Colonic mucosa (tissue), 4 donors: Measurements from ENCODE around the gene RCE1. TPM values are rescaled to one million over a fixed set of nuclear protein-coding genes. Genes with fewer than 3 reads are reported as not detected.
"Not testable (repeated sequence)": the region's sequence is repeated elsewhere in the genome, so short reads cannot be mapped to it uniquely, and the experiment has no call there.

Experiments used
- DNase-seq: peaks from one replicate; pipeline ENCODE4 v3.0.0-alpha.2; 2020
- H3K27ac ChIP-seq: fragments of 200-600 bp; one replicate; pipeline ENCODE4 v1.8.0; 2021
- H3K27me3 ChIP-seq: fragments of 200-600 bp; one replicate; pipeline ENCODE4 v1.8.0; 2021
- H3K36me3 ChIP-seq: fragments of 200-600 bp; one replicate; pipeline ENCODE4 v1.8.0; 2021
- H3K4me1 ChIP-seq: fragments of 200-600 bp; one replicate; pipeline ENCODE4 v1.8.0; 2021; ENCODE audit warnings: mild to moderate bottlenecking
- H3K4me3 ChIP-seq: fragments of 200-600 bp; one replicate; pipeline ENCODE4 v1.8.0; 2021
- H3K9ac ChIP-seq, 2 donors: one replicate each; pipeline ENCODE4 v1.7.0; 2013; ENCODE audit warnings: control low read depth in 2 of 2, low read depth in 2 of 2, low read length in 2 of 2
- H3K9me3 ChIP-seq: fragments of 200-600 bp; one replicate; pipeline ENCODE4 v1.8.0; 2021
- intact Hi-C: fragments of 100-400 bp; cut with DNase I; formaldehyde crosslinking; loops from one replicate; pipeline ENCODE4 v1.14.1; 2022
- total RNA-seq, 2 donors: library from RNA; stranded (reverse); fragmentation: NEBNext Ultra II Directional in 1 of 2; extraction: Animal tissue kit (Norgen Biotek cat#: 25700) in 1 of 2; gene quantifications; one replicate each; pipeline ENCODE4 v1.2.1, GENCODE V29; 2021
- TF ChIP-seq, protein P1 (sequence below): fragments of 200-600 bp; IDR thresholded peaks from one replicate; pipeline ENCODE4 v1.8.0; 2022; ENCODE audit warnings: antibody characterized with exemption, mild to moderate bottlenecking
- donor health status: healthy.
- donor health status: DM: no; HTN: no; CAD: no.
- donor health status: DM: no; HTN: no; CAD: no.

RCE1 gene, protein sequence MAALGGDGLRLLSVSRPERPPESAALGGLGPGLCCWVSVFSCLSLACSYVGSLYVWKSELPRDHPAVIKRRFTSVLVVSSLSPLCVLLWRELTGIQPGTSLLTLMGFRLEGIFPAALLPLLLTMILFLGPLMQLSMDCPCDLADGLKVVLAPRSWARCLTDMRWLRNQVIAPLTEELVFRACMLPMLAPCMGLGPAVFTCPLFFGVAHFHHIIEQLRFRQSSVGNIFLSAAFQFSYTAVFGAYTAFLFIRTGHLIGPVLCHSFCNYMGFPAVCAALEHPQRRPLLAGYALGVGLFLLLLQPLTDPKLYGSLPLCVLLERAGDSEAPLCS
- 10 to 100 TPM; 27.0 to 35.9 TPM for total RNA-seq

- peaks cover 10% of the 10 kb centered on the region for H3K36me3 ChIP-seq
- peak; percentile 89 for DNase-seq
- no peaks in the 10 kb centered on the region for H3K9me3 ChIP-seq
- no peaks in the 10 kb centered on the region for H3K27me3 ChIP-seq
- intact Hi-C loops = no loop called here
- TF ChIP-seq, protein P1, sequence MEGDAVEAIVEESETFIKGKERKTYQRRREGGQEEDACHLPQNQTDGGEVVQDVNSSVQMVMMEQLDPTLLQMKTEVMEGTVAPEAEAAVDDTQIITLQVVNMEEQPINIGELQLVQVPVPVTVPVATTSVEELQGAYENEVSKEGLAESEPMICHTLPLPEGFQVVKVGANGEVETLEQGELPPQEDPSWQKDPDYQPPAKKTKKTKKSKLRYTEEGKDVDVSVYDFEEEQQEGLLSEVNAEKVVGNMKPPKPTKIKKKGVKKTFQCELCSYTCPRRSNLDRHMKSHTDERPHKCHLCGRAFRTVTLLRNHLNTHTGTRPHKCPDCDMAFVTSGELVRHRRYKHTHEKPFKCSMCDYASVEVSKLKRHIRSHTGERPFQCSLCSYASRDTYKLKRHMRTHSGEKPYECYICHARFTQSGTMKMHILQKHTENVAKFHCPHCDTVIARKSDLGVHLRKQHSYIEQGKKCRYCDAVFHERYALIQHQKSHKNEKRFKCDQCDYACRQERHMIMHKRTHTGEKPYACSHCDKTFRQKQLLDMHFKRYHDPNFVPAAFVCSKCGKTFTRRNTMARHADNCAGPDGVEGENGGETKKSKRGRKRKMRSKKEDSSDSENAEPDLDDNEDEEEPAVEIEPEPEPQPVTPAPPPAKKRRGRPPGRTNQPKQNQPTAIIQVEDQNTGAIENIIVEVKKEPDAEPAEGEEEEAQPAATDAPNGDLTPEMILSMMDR = no peak
- peaks cover 12% of the 10 kb centered on the region for H3K4me1 ChIP-seq
- peak within 1 kb of the TSS; percentile 98 for H3K4me3 ChIP-seq
- peak within 1 kb of the TSS; percentile 96 for H3K27ac ChIP-seq
- H3K9ac ChIP-seq = peak within 1 kb of the TSS; percentile 98 to 100
Measured at GRCh38 chr11:66842896-66843775, at the start of gene RCE1. TSS of gene RCE1 (plus strand) at chr11:66843441. CDS start at chr11:66843456, 15 bp downstream.

GRCh38 chr11:66799815-66800214 is 43.4 kb upstream of the RCE1 start:
- H3K9me3 ChIP-seq, H3K36me3 ChIP-seq, H3K27me3 ChIP-seq, H3K4me3 ChIP-seq, H3K9ac ChIP-seq, H3K4me1 ChIP-seq, intact Hi-C loops, H3K27ac ChIP-seq, DNase-seq: not testable (repeated sequence)

DNA sequence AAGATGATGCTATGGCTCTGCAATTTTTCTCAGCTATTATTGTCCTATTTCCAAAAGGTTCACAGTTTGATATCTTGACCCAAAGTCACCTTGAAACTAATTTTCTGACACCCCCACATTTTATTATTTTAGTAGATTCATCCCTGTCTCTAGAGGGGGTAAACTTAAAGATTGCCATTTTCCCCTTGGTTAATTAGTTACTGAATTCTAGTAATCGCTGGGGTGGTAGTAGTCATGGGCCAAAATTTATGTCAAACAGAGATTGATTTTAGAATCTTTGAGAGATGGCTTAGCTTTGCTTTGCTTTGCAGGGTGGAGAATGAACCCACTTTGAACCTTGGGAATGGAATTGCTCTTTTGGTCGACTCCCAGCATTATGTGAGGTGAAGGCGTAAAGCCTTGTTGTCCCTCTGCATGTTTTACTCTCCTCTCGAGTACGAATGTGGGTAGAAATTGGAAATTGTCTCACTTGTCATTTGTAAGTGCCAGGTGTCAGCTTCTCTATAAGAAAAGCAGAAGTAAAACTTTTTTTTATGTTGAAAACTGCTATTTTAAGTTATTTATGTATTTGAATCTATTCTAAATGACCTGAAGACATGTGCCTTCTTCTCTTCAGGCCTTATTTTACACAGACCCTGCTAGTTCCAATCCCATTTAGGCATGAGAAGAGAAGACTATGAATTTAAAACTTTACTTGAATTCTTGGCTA is 42.4 kb upstream of the RCE1 start:
- H3K4me3 ChIP-seq = no peak overlapping the region
- H3K27ac ChIP-seq = no peak overlapping the region
- intact Hi-C loops = no loop called here
- no peaks in the 10 kb centered on the region for H3K27me3 ChIP-seq
- H3K9ac ChIP-seq = no peak overlapping the region
- TF ChIP-seq, protein P1 = no peak
- no peaks in the 10 kb centered on the region for H3K4me1 ChIP-seq
- no peaks in the 10 kb centered on the region for H3K9me3 ChIP-seq
- no peaks in the 10 kb centered on the region for H3K36me3 ChIP-seq
- DNase-seq = no peak

- H3K9ac ChIP-seq = no peak overlapping the region
- no peaks in the 10 kb centered on the region for H3K36me3 ChIP-seq
- intact Hi-C loops = no loop called here
- no peaks in the 10 kb centered on the region for H3K27me3 ChIP-seq
- no peak for DNase-seq
- H3K4me3 ChIP-seq = no peak overlapping the region
- TF ChIP-seq, protein P1 = no peak
- no peaks in the 10 kb centered on the region for H3K9me3 ChIP-seq
- no peak overlapping the region for H3K27ac ChIP-seq
- H3K4me1 ChIP-seq = no peaks in the 10 kb centered on the region
Measured at GRCh38 chr11:66809592-66809991, 33.6 kb upstream of the RCE1 start.

- no peaks in the 10 kb centered on the region for H3K36me3 ChIP-seq
- no peaks in the 10 kb centered on the region for H3K27me3 ChIP-seq
- no peak overlapping the region for H3K4me3 ChIP-seq
- H3K27ac ChIP-seq = no peak overlapping the region
- no peaks in the 10 kb centered on the region for H3K9me3 ChIP-seq
- TF ChIP-seq, protein P1 = no peak
- H3K9ac ChIP-seq = no peak overlapping the region
- intact Hi-C loops = no loop called here
- no peak for DNase-seq
- no peaks in the 10 kb centered on the region for H3K4me1 ChIP-seq
Measured at GRCh38 chr11:66810576-66811185, 32.6 kb upstream of the RCE1 start.
